ENCODE data around the gene TPPP3.

The TPPP3 gene

GRCh38 chr16:67397036-67397801, 3.9 kb upstream of the TPPP3 start:
- 0 out of 2 replicates have a peak overlapping the region, but pooled peaks have one; percentile 25 for H3K27ac ChIP-seq
- TF ChIP-seq ZFX (IDR thresholded peaks at IDR 0.05; ENCODE audit: borderline replicate concordance) (no peak), CTCF (IDR thresholded peaks at IDR 0.05) (no peak)

GRCh38 chr16:67396159-67397035, 3.1 kb upstream of the TPPP3 start:
- peak overlapping the region; percentile 25; the same call in 1 of the 2 replicates for H3K27ac ChIP-seq
- TF ChIP-seq CTCF (IDR thresholded peaks at IDR 0.05) (no peak), ZFX (IDR thresholded peaks at IDR 0.05; ENCODE audit: borderline replicate concordance) (no peak)

- TF ChIP-seq CTCF (IDR thresholded peaks at IDR 0.05) (no peak), ZFX (IDR thresholded peaks at IDR 0.05; ENCODE audit: borderline replicate concordance) (no peak)
- peak overlapping the region; percentile 25; the same call in 1 of the 2 replicates for H3K27ac ChIP-seq
These were observed 2.3 kb upstream of the TPPP3 start for GRCh38 chr16:67395458-67396158.

- TF ChIP-seq CTCF (IDR thresholded peaks at IDR 0.05) = no peak
- no peak for TF ChIP-seq ZFX (IDR thresholded peaks at IDR 0.05; ENCODE audit: borderline replicate concordance)
- H3K27ac ChIP-seq = no peak overlapping the region
These were observed 1.8 kb upstream of the TPPP3 start for GRCh38 chr16:67395105-67395457.

GRCh38 chr16:67394155-67395104, 1.1 kb upstream of the TPPP3 start:
- no peak overlapping the region for H3K27ac ChIP-seq
- no peak for TF ChIP-seq ZFX (IDR thresholded peaks at IDR 0.05; ENCODE audit: borderline replicate concordance)
- no peak for TF ChIP-seq CTCF (IDR thresholded peaks at IDR 0.05)

- TF ChIP-seq CTCF (IDR thresholded peaks at IDR 0.05) (no peak), ZFX (IDR thresholded peaks at IDR 0.05; ENCODE audit: borderline replicate concordance) (no peak)
- no peak overlapping the region for H3K27ac ChIP-seq
These were observed 473 bp upstream of the TPPP3 start for GRCh38 chr16:67393788-67394154.
